Kidney (tissue), 14 donors: Measurements from ENCODE around the gene YIPF7. TPM values are rescaled to one million over a fixed set of nuclear protein-coding genes. Genes with fewer than 3 reads are reported as not detected.

Experiments used
- DNase-seq, 5 donors: peaks; one replicate each; pipeline ENCODE4 v3.0.0-alpha.2; 2013 to 2020
- FAIRE-seq: peaks from 2 replicates; lab custom pipeline; 2012; peaks lifted over from hg19 to GRCh38; lab: Jason Lieb, UNC
- H3K27ac ChIP-seq, 2 donors: one replicate each; pipeline ENCODE4 v1.7.0; 2013; ENCODE audit warnings: low read depth in 2 of 2, low read length in 2 of 2, inconsistent platforms in 1 of 2
- H3K27me3 ChIP-seq: one replicate; pipeline ENCODE4 v1.7.1; 2013; ENCODE audit warnings: low read length, inconsistent platforms; ENCODE audit not compliant: control insufficient read depth, insufficient read depth
- H3K36me3 ChIP-seq, 3 donors: one replicate each; pipeline versions ENCODE4 v1.7.0 to v1.7.1; 2013; ENCODE audit warnings: low read length in 3 of 3, control low read depth in 1 of 3, inconsistent platforms in 1 of 3; ENCODE audit not compliant: insufficient read depth in 3 of 3, control insufficient read depth in 2 of 3
- H3K4me1 ChIP-seq, 3 donors: one replicate each; pipeline versions ENCODE4 v1.7.0 to v1.7.1; 2013; ENCODE audit warnings: low read length in 3 of 3, inconsistent platforms in 1 of 3, low read depth in 1 of 3; ENCODE audit not compliant: control insufficient read depth in 2 of 3, insufficient read depth in 2 of 3
- H3K4me3 ChIP-seq, 3 donors: one replicate each; pipeline versions ENCODE4 v1.7.0 to v1.8.1; 2013; ENCODE audit warnings: low read length in 3 of 3, control low read depth in 1 of 3, inconsistent platforms in 1 of 3
- H3K9ac ChIP-seq, 3 donors: one replicate each; pipeline versions ENCODE4 v1.7.0 to v1.7.1; 2013; ENCODE audit warnings: low read length in 3 of 3, control low read depth in 1 of 3, inconsistent platforms in 1 of 3
- H3K9me3 ChIP-seq, 3 donors: one replicate each; pipeline versions ENCODE4 v1.7.0 to v1.7.1; 2013; ENCODE audit warnings: low read length in 3 of 3, control low read depth in 1 of 3, inconsistent platforms in 1 of 3; ENCODE audit not compliant: control insufficient read depth in 2 of 3, insufficient read depth in 1 of 3
- CTCF ChIP-seq: IDR thresholded peaks from 3 replicates; pipeline ENCODE4 v1.5.1; 2012; ENCODE audit warnings: mild to moderate bottlenecking, moderate library complexity, borderline replicate concordance; ENCODE audit not compliant: insufficient read depth; ENCODE audit errors: extremely low read depth
- intact Hi-C: fragments of 100-400 bp; cut with DNase I; formaldehyde crosslinking; loops from one replicate; pipeline ENCODE4 v1.11.1; 2022
- polyA plus RNA-seq: library from polyadenylated mRNA; stranded (reverse); fragments of 350-450 nt; fragmentation: Illumina TruSeq; extraction: RNeasy Lipid Tissue Mini Kit (QIAGEN cat#74804); gene quantifications from one replicate; pipeline ENCODE4 v1.2.3, GENCODE V29; 2014; ENCODE audit warnings: low read depth, low replicate concordance; ENCODE audit not compliant: insufficient read depth
- total RNA-seq: library from RNA; stranded (reverse); fragmentation: NEBNext Ultra II Directional; extraction: Animal tissue kit (Norgen Biotek cat#: 25700); gene quantifications from one replicate; pipeline ENCODE4 v1.2.1, GENCODE V29; 2021
- donor health status: control.
- donor health status: control.
- donor health status: control.
- donor health status: control.
- donor health status: control.
- donor health status: DM: yes; HTN: yes; CAD: no.
- donor health status: Normal renal cell carcinoma (clear cell type).

The YIPF7 gene
- total and polyA plus RNA-seq, 2 donors from 2014 or later = not detected

GRCh38 chr4:44662623-44663005, 11.2 kb upstream of the YIPF7 start:
- FAIRE-seq (no peak), DNase-seq (no peak)
- Histone ChIP-seq H3K27me3 (no peaks in the 10 kb centered on the region), H3K4me1 (no peaks in the 10 kb centered on the region), H3K4me3 (no peak overlapping the region), H3K9ac (no peak overlapping the region), H3K27ac (no peak overlapping the region), H3K9me3 (no peaks in the 10 kb centered on the region), H3K36me3 (no peaks in the 10 kb centered on the region)
- intact Hi-C loops = no loop called here
- TF ChIP-seq CTCF = no peak

GRCh38 chr4:44661940-44662622, 10.7 kb upstream of the YIPF7 start:
- intact Hi-C loops = no loop called here
- Histone ChIP-seq H3K27me3 (no peaks in the 10 kb centered on the region), H3K36me3 (no peaks in the 10 kb centered on the region), H3K4me3 (no peak overlapping the region), H3K9me3 (no peaks in the 10 kb centered on the region), H3K4me1 (no peaks in the 10 kb centered on the region), H3K9ac (no peak overlapping the region), H3K27ac (no peak overlapping the region)
- TF ChIP-seq CTCF = no peak
- DNase-seq (no peak), FAIRE-seq (no peak)

- H3K9me3 ChIP-seq = no peaks in the 10 kb centered on the region
- H3K27ac ChIP-seq = no peak overlapping the region
- intact Hi-C loops = no loop called here
- H3K4me1 ChIP-seq = no peaks in the 10 kb centered on the region
- no peaks in the 10 kb centered on the region for H3K36me3 ChIP-seq
- no peaks in the 10 kb centered on the region for H3K27me3 ChIP-seq
- TF ChIP-seq CTCF = no peak
- no peak for DNase-seq
- H3K4me3 ChIP-seq = no peak overlapping the region
- H3K9ac ChIP-seq = no peak overlapping the region
- FAIRE-seq = no peak
These were observed 9.0 kb upstream of the YIPF7 start for GRCh38 chr4:44660396-44660795.

GRCh38 chr4:44652002-44652401, 577 bp upstream of the YIPF7 start:
- H3K9ac ChIP-seq = no peak overlapping the region
- DNase-seq = no peak
- no peak for FAIRE-seq
- H3K27me3 ChIP-seq = no peaks in the 10 kb centered on the region
- no peaks in the 10 kb centered on the region for H3K4me1 ChIP-seq
- H3K36me3 ChIP-seq = no peaks in the 10 kb centered on the region
- no peak for TF ChIP-seq CTCF
- no peak overlapping the region for H3K27ac ChIP-seq
- H3K9me3 ChIP-seq = no peaks in the 10 kb centered on the region
- intact Hi-C loops = no loop called here
- H3K4me3 ChIP-seq = no peak overlapping the region
